Measurements from ENCODE around the gene CIB4. TPM values are rescaled to one million over a fixed set of nuclear protein-coding genes. Genes with fewer than 3 reads are reported as not detected.

CIB4 gene
- total RNA-seq, 4 donors from 2014 or later: not detected

GRCh38 chr2:26584191-26584590 lies 57.0 kb downstream of the CIB4 start:
- TF ChIP-seq, protein P1, sequence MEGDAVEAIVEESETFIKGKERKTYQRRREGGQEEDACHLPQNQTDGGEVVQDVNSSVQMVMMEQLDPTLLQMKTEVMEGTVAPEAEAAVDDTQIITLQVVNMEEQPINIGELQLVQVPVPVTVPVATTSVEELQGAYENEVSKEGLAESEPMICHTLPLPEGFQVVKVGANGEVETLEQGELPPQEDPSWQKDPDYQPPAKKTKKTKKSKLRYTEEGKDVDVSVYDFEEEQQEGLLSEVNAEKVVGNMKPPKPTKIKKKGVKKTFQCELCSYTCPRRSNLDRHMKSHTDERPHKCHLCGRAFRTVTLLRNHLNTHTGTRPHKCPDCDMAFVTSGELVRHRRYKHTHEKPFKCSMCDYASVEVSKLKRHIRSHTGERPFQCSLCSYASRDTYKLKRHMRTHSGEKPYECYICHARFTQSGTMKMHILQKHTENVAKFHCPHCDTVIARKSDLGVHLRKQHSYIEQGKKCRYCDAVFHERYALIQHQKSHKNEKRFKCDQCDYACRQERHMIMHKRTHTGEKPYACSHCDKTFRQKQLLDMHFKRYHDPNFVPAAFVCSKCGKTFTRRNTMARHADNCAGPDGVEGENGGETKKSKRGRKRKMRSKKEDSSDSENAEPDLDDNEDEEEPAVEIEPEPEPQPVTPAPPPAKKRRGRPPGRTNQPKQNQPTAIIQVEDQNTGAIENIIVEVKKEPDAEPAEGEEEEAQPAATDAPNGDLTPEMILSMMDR (IDR thresholded peaks at IDR 0.05): no peak
- no peak for ATAC-seq (ENCODE audit: low FRiP score)
- no peak for DNase-seq (ENCODE audit: low spot score)

- DNase-seq (ENCODE audit: low spot score) (no peak), ATAC-seq (ENCODE audit: low FRiP score) (no peak)
- TF ChIP-seq, protein P1 (IDR thresholded peaks at IDR 0.05): no peak
Measured at GRCh38 chr2:26583381-26583911, 57.7 kb downstream of the CIB4 start.

DNA sequence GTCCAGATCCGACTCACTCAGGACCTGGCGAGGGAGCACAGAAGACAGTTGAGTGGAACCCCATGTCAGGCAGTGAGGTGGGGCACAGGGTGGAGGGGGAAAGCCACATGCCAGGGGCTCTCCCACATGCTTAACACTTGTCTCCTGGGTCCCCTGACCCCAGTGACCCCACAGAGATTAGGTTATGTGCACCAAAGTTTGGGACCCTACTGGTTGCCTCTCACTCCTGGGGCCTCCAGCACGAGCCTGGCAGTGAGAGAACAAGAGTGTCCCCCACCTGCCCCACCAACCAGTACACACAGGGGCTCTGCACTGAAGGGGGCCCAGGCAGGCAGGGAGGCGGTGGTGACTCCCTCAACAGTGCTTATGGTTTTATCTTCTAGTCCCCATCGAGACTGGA lies 58.3 kb downstream of the CIB4 start:
- TF ChIP-seq, protein P1 (IDR thresholded peaks at IDR 0.05): no peak
- no peak for ATAC-seq (ENCODE audit: low FRiP score)
- no peak for DNase-seq (ENCODE audit: low spot score)

- no peak for DNase-seq (ENCODE audit: low spot score)
Measured at GRCh38 chr2:26581991-26582842, 58.9 kb downstream of the CIB4 start.

GRCh38 chr2:26581266-26581990 lies 59.7 kb downstream of the CIB4 start:
- TF ChIP-seq, protein P1 (IDR thresholded peaks at IDR 0.05): no peak
- no peak for DNase-seq (ENCODE audit: low spot score)
- ATAC-seq (ENCODE audit: low FRiP score): no peak

More at GRCh38 chr2:26581991-26582842, 58.9 kb downstream of the CIB4 start:
- TF ChIP-seq, protein P1 (IDR thresholded peaks at IDR 0.05): no peak
- no peak for ATAC-seq (ENCODE audit: low FRiP score)

GRCh38 chr2:26580751-26581150 lies 60.4 kb downstream of the CIB4 start:
- no peak for ATAC-seq (ENCODE audit: low FRiP score)
- DNase-seq (ENCODE audit: low spot score): no peak
- TF ChIP-seq, protein P1 (IDR thresholded peaks at IDR 0.05): no peak

All from omental fat pad (tissue), 4 donors.